ENCODE measurements around the gene AHI1.

DNA sequence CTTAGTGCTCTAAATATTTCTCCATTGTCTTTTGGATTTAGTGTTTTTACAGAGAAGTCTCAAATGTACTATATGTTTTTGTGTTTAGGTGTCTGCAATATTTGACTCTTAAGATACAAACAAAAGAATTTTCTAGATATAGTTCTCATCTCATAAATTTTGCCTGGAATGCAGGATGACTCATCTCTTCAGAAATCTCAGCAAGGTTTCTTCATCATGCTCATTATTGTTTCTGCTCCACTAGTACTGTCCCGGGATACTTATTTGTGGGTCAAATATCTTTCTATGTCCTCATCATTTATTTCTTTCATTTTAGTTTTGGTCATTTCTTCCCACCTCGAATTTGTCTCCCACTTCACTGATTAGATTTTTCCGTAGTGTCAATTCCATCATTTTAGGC lies 9.5 kb downstream of the AHI1 start:
- TF ChIP-seq, protein P1, sequence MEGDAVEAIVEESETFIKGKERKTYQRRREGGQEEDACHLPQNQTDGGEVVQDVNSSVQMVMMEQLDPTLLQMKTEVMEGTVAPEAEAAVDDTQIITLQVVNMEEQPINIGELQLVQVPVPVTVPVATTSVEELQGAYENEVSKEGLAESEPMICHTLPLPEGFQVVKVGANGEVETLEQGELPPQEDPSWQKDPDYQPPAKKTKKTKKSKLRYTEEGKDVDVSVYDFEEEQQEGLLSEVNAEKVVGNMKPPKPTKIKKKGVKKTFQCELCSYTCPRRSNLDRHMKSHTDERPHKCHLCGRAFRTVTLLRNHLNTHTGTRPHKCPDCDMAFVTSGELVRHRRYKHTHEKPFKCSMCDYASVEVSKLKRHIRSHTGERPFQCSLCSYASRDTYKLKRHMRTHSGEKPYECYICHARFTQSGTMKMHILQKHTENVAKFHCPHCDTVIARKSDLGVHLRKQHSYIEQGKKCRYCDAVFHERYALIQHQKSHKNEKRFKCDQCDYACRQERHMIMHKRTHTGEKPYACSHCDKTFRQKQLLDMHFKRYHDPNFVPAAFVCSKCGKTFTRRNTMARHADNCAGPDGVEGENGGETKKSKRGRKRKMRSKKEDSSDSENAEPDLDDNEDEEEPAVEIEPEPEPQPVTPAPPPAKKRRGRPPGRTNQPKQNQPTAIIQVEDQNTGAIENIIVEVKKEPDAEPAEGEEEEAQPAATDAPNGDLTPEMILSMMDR (IDR thresholded peaks at IDR 0.05) = no peak
- no peak for TF ChIP-seq ZFX (IDR thresholded peaks at IDR 0.05; ENCODE audit: borderline replicate concordance)
